Body of pancreas (tissue), 4 donors: ENCODE measurements around the gene PDE9A. TPM values are rescaled to one million over a fixed set of nuclear protein-coding genes. Genes with fewer than 3 reads are reported as not detected.

Source experiments
- ATAC-seq: fragments of 150-250 bp; one replicate; pipeline ENCODE4 v1.9.1; 2016
- DNase-seq, 4 donors: peaks; one replicate each; pipeline ENCODE4 v3.0.0-alpha.2; 2019
- H3K27ac ChIP-seq, 4 donors: fragments of 200-600 bp; sonication (generic); 1 replicate in 3 of 4; 2 replicates in 1 of 4; pipeline versions ENCODE4 v1.5.1 to v1.6.1; 2016 to 2019; ENCODE audit warnings: mild to moderate bottlenecking in 1 of 4, mixed read lengths in 1 of 4, moderate library complexity in 1 of 4
- H3K27me3 ChIP-seq, 2 donors: fragments of 200-600 bp; sonication (generic); one replicate each; pipeline ENCODE4 v1.6.0; 2016; ENCODE audit warnings: mild to moderate bottlenecking in 1 of 2
- H3K36me3 ChIP-seq, 2 donors: fragments of 200-600 bp; sonication (generic); replicated peaks in 1 of 2; 2 replicates each; pipeline ENCODE4 v1.5.1; 2016; ENCODE audit warnings: low read depth in 2 of 2; ENCODE audit not compliant: insufficient read depth in 1 of 2
- H3K4me1 ChIP-seq: fragments of 200-600 bp; sonication (generic); one replicate; pipeline ENCODE4 v1.6.0; 2016
- H3K4me3 ChIP-seq, 2 donors: fragments of 200-600 bp; sonication (generic); 1 replicate in 1 of 2; 2 replicates in 1 of 2; pipeline ENCODE4 v1.5.1; 2016 to 2019
- H3K9me3 ChIP-seq, 3 donors: fragments of 200-600 bp; sonication (generic); 1 replicate in 2 of 3; 2 replicates in 1 of 3; pipeline ENCODE4 v1.5.1; 2016
- CTCF ChIP-seq, 7 experiments: fragments of 450-650 bp in 4 of 7; fragments of 200-600 bp in 3 of 7; sonication (generic) in 3 of 7; IDR thresholded peaks; one replicate each; pipeline ENCODE4 v1.5.1; 2016 to 2019; ENCODE audit warnings: antibody characterized with exemption in 7 of 7
- POLR2A ChIP-seq, 3 donors: fragments of 450-650 bp; IDR thresholded peaks; one replicate each; pipeline ENCODE4 v1.6.1; 2016; ENCODE audit warnings: antibody characterized with exemption in 3 of 3, mild to moderate bottlenecking in 2 of 3
- WGBS, 2 donors: methylation state at CpG; one replicate each; pipeline ENCODE4 v1.1.5; 2017; 5-methylcytosine and 5-hydroxymethylcytosine counted together
- intact Hi-C: fragments of 100-400 bp; cut with DNase I; formaldehyde crosslinking; loops from one replicate; pipeline ENCODE4 v1.15.1; 2023
- total RNA-seq, 2 donors: library from RNA; depleted of rRNA; stranded (reverse); fragments of >200 nt; gene quantifications; one replicate each; pipeline ENCODE4 v1.1.0, GENCODE V29; 2016

The PDE9A gene
- total RNA-seq, 2 donors from 2014 or later: 5.2 to 7.9 TPM

GRCh38 chr21:42722153-42722552 lies 68.7 kb downstream of the PDE9A start:
- ATAC-seq: no peak
- TF ChIP-seq POLR2A (IDR thresholded peaks at IDR 0.05) (no peak), CTCF (IDR thresholded peaks at IDR 0.05) (no peak)
- Histone ChIP-seq H3K36me3 (no peaks in the 10 kb centered on the region), H3K27me3 (peaks cover 0 to 4% of the 10 kb centered on the region in 2 donors), H3K4me1 (peaks cover 18% of the 10 kb centered on the region), H3K4me3 (no peak overlapping the region), H3K9me3 (no peaks in the 10 kb centered on the region), H3K27ac (no peak overlapping the region)
- intact Hi-C loops: no loop called here
- DNase-seq: no peak
- WGBS, 2 donors: 68 to 70% methylated on average over 9 to 11 of the region's 11 CpGs

- Histone ChIP-seq H3K4me3 (no peak overlapping the region), H3K27ac (no peak overlapping the region), H3K9me3 (no peaks in the 10 kb centered on the region), H3K4me1 (peaks cover 18% of the 10 kb centered on the region), H3K36me3 (no peaks in the 10 kb centered on the region), H3K27me3 (peaks cover 0 to 4% of the 10 kb centered on the region in 2 donors)
- ATAC-seq: no peak
- DNase-seq: no peak
- intact Hi-C loops: no loop called here
- 51 to 55% methylated on average over 3 to 9 of the region's 10 CpGs for WGBS, 2 donors
- TF ChIP-seq CTCF (IDR thresholded peaks at IDR 0.05): no peak
These were observed 69.5 kb downstream of the PDE9A start for GRCh38 chr21:42722808-42723473.

- peak overlapping the region in 1 of 4 donors; percentile 27 for H3K27ac ChIP-seq
- DNase-seq (peak in 1 of 4 donors; percentile 30), ATAC-seq (peak; percentile 66)
- peaks cover 18% of the 10 kb centered on the region for H3K4me1 ChIP-seq
- intact Hi-C loops: no loop called here
- no peaks in the 10 kb centered on the region for H3K9me3 ChIP-seq
- TF ChIP-seq POLR2A (IDR thresholded peaks at IDR 0.05) (no peak), CTCF (IDR thresholded peaks at IDR 0.05) (no peak)
- H3K4me3 ChIP-seq: no peak overlapping the region
- peaks cover 0 to 4% of the 10 kb centered on the region in 2 donors for H3K27me3 ChIP-seq
- WGBS, 2 donors: 68 to 82% methylated on average over 8 to 12 of the region's 12 CpGs
- no peaks in the 10 kb centered on the region for H3K36me3 ChIP-seq
These were observed 71.0 kb downstream of the PDE9A start for GRCh38 chr21:42724226-42724920.

- Histone ChIP-seq H3K27ac (no peak overlapping the region), H3K36me3 (no peaks in the 10 kb centered on the region), H3K27me3 (peaks cover 0 to 4% of the 10 kb centered on the region in 2 donors), H3K4me3 (no peak overlapping the region), H3K9me3 (no peaks in the 10 kb centered on the region), H3K4me1 (peaks cover 12% of the 10 kb centered on the region)
- DNase-seq: no peak
- WGBS, 2 donors: 85 to 86% methylated on average over 15 of the region's 15 CpGs
- TF ChIP-seq POLR2A (IDR thresholded peaks at IDR 0.05) (no peak), CTCF (IDR thresholded peaks at IDR 0.05) (no peak)
- ATAC-seq: no peak
- intact Hi-C loops: no loop called here
These were observed 72.1 kb downstream of the PDE9A start for GRCh38 chr21:42725416-42725930.
